Loucy (cell line): Measurements from ENCODE around the gene PPIH.

Source experiments
- H2AFZ ChIP-seq: fragments of 200-600 bp; sonication (generic); 2 replicates; pipeline ENCODE4 v1.6.0; 2016; ENCODE audit warnings: antibody characterized with exemption, mild to moderate bottlenecking, low read length, moderate library complexity
- H3F3A ChIP-seq: fragments of 200-600 bp; 2 replicates; pipeline ENCODE4 v1.6.0; 2016; ENCODE audit warnings: antibody characterized with exemption, low read depth, mild to moderate bottlenecking
- H3K27me3 ChIP-seq: fragments of 200-600 bp; sonication (generic); 2 replicates; pipeline ENCODE4 v1.6.1; 2014; ENCODE audit warnings: low read length, mild to moderate bottlenecking; ENCODE audit not compliant: insufficient read depth, poor library complexity, severe bottlenecking
- H3K36me3 ChIP-seq: fragments of 200-600 bp; sonication (generic); 2 replicates; pipeline ENCODE4 v1.6.1; 2016; ENCODE audit warnings: low read length; ENCODE audit not compliant: insufficient read depth
- H3K4me1 ChIP-seq: fragments of 200-600 bp; sonication (generic); 2 replicates; pipeline ENCODE4 v1.5.1; 2014; ENCODE audit warnings: low read length, mild to moderate bottlenecking; ENCODE audit not compliant: insufficient read depth, poor library complexity, severe bottlenecking
- H3K4me2 ChIP-seq: fragments of 200-600 bp; sonication (generic); 2 replicates; pipeline ENCODE4 v1.6.0; 2014; ENCODE audit warnings: antibody characterized with exemption, low read length, low read depth, mild to moderate bottlenecking; ENCODE audit not compliant: poor library complexity, severe bottlenecking
- H3K4me3 ChIP-seq: fragments of 200-600 bp; sonication (generic); 2 replicates; pipeline ENCODE4 v1.5.1; 2014; ENCODE audit warnings: low read length, mild to moderate bottlenecking, mixed read lengths; ENCODE audit not compliant: poor library complexity, severe bottlenecking
- H3K79me2 ChIP-seq: fragments of 200-600 bp; sonication (generic); 2 replicates; pipeline ENCODE4 v1.6.1; 2014; ENCODE audit warnings: low read length; ENCODE audit not compliant: insufficient read depth
- H3K9ac ChIP-seq: fragments of 200-600 bp; sonication (generic); 2 replicates; pipeline ENCODE4 v1.6.0; 2014; ENCODE audit warnings: mild to moderate bottlenecking, low read depth, low read length, moderate library complexity; ENCODE audit not compliant: poor library complexity, severe bottlenecking
- H3K9me2 ChIP-seq: fragments of 200-600 bp; sonication (generic); replicated peaks from 2 replicates; pipeline ENCODE4 v1.6.1; 2016; ENCODE audit warnings: low read depth, low read length, mixed read lengths
- H3K9me3 ChIP-seq: fragments of 200-600 bp; sonication (generic); 2 replicates; pipeline ENCODE4 v1.6.1; 2014; ENCODE audit warnings: mild to moderate bottlenecking, antibody characterized with exemption, low read length, low read depth; ENCODE audit not compliant: insufficient read depth
- H4K20me1 ChIP-seq: fragments of 200-600 bp; sonication (generic); 2 replicates; pipeline ENCODE4 v1.6.0; 2014; ENCODE audit warnings: antibody characterized with exemption, low read length, mild to moderate bottlenecking; ENCODE audit not compliant: insufficient read depth, poor library complexity, severe bottlenecking
- CTCF ChIP-seq: fragments of 200-600 bp; sonication (generic); conservative IDR thresholded peaks from 2 replicates; pipeline ENCODE4 v1.5.1; 2014; ENCODE audit warnings: mild to moderate bottlenecking, antibody characterized with exemption, low read length
- EZH2phosphoT487 ChIP-seq: fragments of 200-600 bp; IDR thresholded peaks from 2 replicates; pipeline ENCODE4 v1.6.1; 2018; ENCODE audit warnings: antibody characterized with exemption, mild to moderate bottlenecking, moderate library complexity, borderline replicate concordance

PPIH gene

GRCh38 chr1:42684139-42684538 is 25.9 kb downstream of the PPIH start:
- H3K9me2 ChIP-seq, result no peaks in the 10 kb centered on the region
- H3K4me1 ChIP-seq, result peaks cover 66% of the 10 kb centered on the region
- peak overlapping the region; percentile 99 for H3K4me2 ChIP-seq

GRCh38 chr1:42686418-42686817 is 28.2 kb downstream of the PPIH start:
- H3K4me1 ChIP-seq, result peaks cover 68% of the 10 kb centered on the region
- H3K36me3 ChIP-seq, result peaks cover 26% of the 10 kb centered on the region
- no peak overlapping the region for H2AFZ ChIP-seq
- H3F3A ChIP-seq, result no peaks in the 10 kb centered on the region
- H3K9ac ChIP-seq, result peak overlapping the region; percentile 85
- H3K79me2 ChIP-seq, result peaks cover 92% of the 10 kb centered on the region
- H3K9me3 ChIP-seq, result no peaks in the 10 kb centered on the region
- H3K4me2 ChIP-seq, result peak overlapping the region; percentile 99
- TF ChIP-seq EZH2phosphoT487, result no peak
- no peak for TF ChIP-seq CTCF
- peak overlapping the region; percentile 83 for H3K4me3 ChIP-seq
- no peaks in the 10 kb centered on the region for H3K27me3 ChIP-seq
- H3K9me2 ChIP-seq, result no peaks in the 10 kb centered on the region
- peaks cover 85% of the 10 kb centered on the region for H4K20me1 ChIP-seq

More at GRCh38 chr1:42684139-42684538, 25.9 kb downstream of the PPIH start:
- TF ChIP-seq CTCF, result no peak
- TF ChIP-seq EZH2phosphoT487, result no peak
- Histone ChIP-seq H3K9ac (peak overlapping the region; percentile 85), H3K4me3 (peak overlapping the region; percentile 83), H3F3A (no peaks in the 10 kb centered on the region), H3K27me3 (no peaks in the 10 kb centered on the region), H3K79me2 (peaks cover 86% of the 10 kb centered on the region), H2AFZ (no peak overlapping the region), H3K36me3 (peaks cover 18% of the 10 kb centered on the region), H3K9me3 (no peaks in the 10 kb centered on the region), H4K20me1 (peaks cover 62% of the 10 kb centered on the region)

- Histone ChIP-seq H4K20me1 (peaks cover 100% of the 10 kb centered on the region), H3K4me1 (peaks cover 72% of the 10 kb centered on the region), H3K79me2 (peaks cover 100% of the 10 kb centered on the region), H3K27me3 (no peaks in the 10 kb centered on the region), H3K4me3 (peak overlapping the region; percentile 83), H3K4me2 (peak overlapping the region; percentile 99), H3F3A (no peaks in the 10 kb centered on the region), H3K36me3 (peaks cover 40% of the 10 kb centered on the region), H2AFZ (no peak overlapping the region), H3K9me3 (no peaks in the 10 kb centered on the region), H3K9ac (no peak overlapping the region), H3K9me2 (no peaks in the 10 kb centered on the region)
- no peak for TF ChIP-seq CTCF
- TF ChIP-seq EZH2phosphoT487, result no peak
Observed at GRCh38 chr1:42689912-42690311, 31.7 kb downstream of the PPIH start.
